H1 (cell line): ENCODE measurements around the gene RAPGEF6. TPM values are rescaled to one million over a fixed set of nuclear protein-coding genes. Genes with fewer than 3 reads are reported as not detected.

Source experiments
- CTCF ChIA-PET: fragments of 300-600 bp; sonication (Branson Sonifier 250); formaldehyde crosslinking; loops from one replicate; lab custom pipeline; 2021; ENCODE audit not compliant: partially characterized antibody; lab: Charles Lee
- POLR2A ChIA-PET: fragments of 300-600 bp; sonication (Branson Sonifier 250); formaldehyde crosslinking; loops from one replicate; lab custom pipeline; 2021; ENCODE audit warnings: inconsistent platforms; ENCODE audit not compliant: partially characterized antibody; lab: Charles Lee
- DNase-seq, 2 experiments: peaks; one replicate each; pipeline versions ENCODE4 v3.0.0 to v3.0.0-alpha.2; 2010 to 2022; ENCODE audit warnings: low spot score in 2 of 2, low read depth in 1 of 2, mixed read lengths in 1 of 2
- FAIRE-seq: peaks from 2 replicates; lab custom pipeline; 2011; peaks lifted over from hg19 to GRCh38; lab: Jason Lieb, UNC
- H2AFZ ChIP-seq: 2 replicates; pipeline ENCODE4 v1.8.1; 2012; ENCODE audit warnings: low read length, inconsistent platforms
- H2AK5ac ChIP-seq: 2 replicates; pipeline ENCODE4 v1.6.1; 2013; ENCODE audit warnings: low read depth, low read length
- H2BK120ac ChIP-seq: replicated peaks from 2 replicates; pipeline ENCODE3; 2013; ENCODE audit warnings: low read depth, low read length, inconsistent platforms
- H2BK12ac ChIP-seq: 2 replicates; pipeline ENCODE4 v1.6.1; 2013; ENCODE audit warnings: low read depth, low read length
- H2BK15ac ChIP-seq: 2 replicates; pipeline ENCODE4 v1.6.1; 2013; ENCODE audit warnings: low read length
- H2BK20ac ChIP-seq: 2 replicates; pipeline ENCODE4 v1.6.1; 2013; ENCODE audit warnings: low read length
- H2BK5ac ChIP-seq: 2 replicates; pipeline ENCODE4 v1.6.1; 2013; ENCODE audit warnings: low read depth, low read length
- H3K14ac ChIP-seq: 2 replicates; pipeline ENCODE4 v1.6.1; 2013; ENCODE audit warnings: inconsistent platforms; ENCODE audit not compliant: insufficient read length
- H3K18ac ChIP-seq: 2 replicates; pipeline ENCODE4 v1.6.1; 2013; ENCODE audit warnings: low read length; ENCODE audit errors: extremely low read depth
- H3K23ac ChIP-seq: 2 replicates; pipeline ENCODE4 v1.6.1; 2013; ENCODE audit warnings: inconsistent platforms; ENCODE audit not compliant: insufficient read length
- H3K23me2 ChIP-seq: 2 replicates; pipeline ENCODE4 v1.6.1; 2013; ENCODE audit warnings: low read depth, low read length
- H3K27ac ChIP-seq: 2 replicates; pipeline ENCODE4 v1.6.1; 2011; ENCODE audit warnings: low read depth, low read length, inconsistent platforms
- H3K27me3 ChIP-seq, 4 experiments: replicated peaks in 1 of 4; 1 replicate in 1 of 4; 2 replicates in 3 of 4; pipeline versions ENCODE4 v1.6.1 to v1.8.1; 2011 to 2013; ENCODE audit warnings: low read length in 3 of 4, mild to moderate bottlenecking in 3 of 4, inconsistent platforms in 2 of 4, mixed read lengths in 2 of 4, moderate library complexity in 1 of 4; ENCODE audit not compliant: control insufficient read depth in 3 of 4, insufficient read depth in 3 of 4; ENCODE audit errors: extremely low read depth in 1 of 4
- H3K36me3 ChIP-seq, 4 experiments: 2 replicates each; pipeline versions ENCODE4 v1.6.1 to v1.8.1; 2011 to 2013; ENCODE audit warnings: mild to moderate bottlenecking in 4 of 4, low read length in 3 of 4, moderate library complexity in 2 of 4, control low read depth in 1 of 4, inconsistent platforms in 1 of 4; ENCODE audit not compliant: insufficient read depth in 4 of 4, control insufficient read depth in 2 of 4
- H3K4ac ChIP-seq: replicated peaks from 2 replicates; pipeline ENCODE3; 2013; ENCODE audit warnings: low read length, low read depth, mixed read lengths, inconsistent platforms; ENCODE audit not compliant: insufficient read length
- H3K4me1 ChIP-seq, 4 experiments: replicated peaks in 1 of 4; 1 replicate in 1 of 4; 2 replicates in 3 of 4; pipeline versions ENCODE4 v1.6.1 to v1.8.1; 2011 to 2013; ENCODE audit warnings: low read length in 3 of 4, inconsistent platforms in 2 of 4, mixed read lengths in 1 of 4; ENCODE audit not compliant: insufficient read depth in 4 of 4, control insufficient read depth in 3 of 4
- H3K4me2 ChIP-seq, 2 experiments: 2 replicates each; pipeline versions ENCODE4 v1.6.1 to v1.8.1; 2011 to 2013; ENCODE audit warnings: low read depth in 2 of 2, low read length in 2 of 2, control low read depth in 1 of 2, inconsistent platforms in 1 of 2, mild to moderate bottlenecking in 1 of 2; ENCODE audit not compliant: insufficient read depth in 1 of 2
- H3K4me3 ChIP-seq, 4 experiments: fragments of 200-600, 300-600 bp in 1 of 4; sonication (generic), shearing (Covaris generic), sonication (Bioruptor Twin) in 1 of 4; 2 replicates each; pipeline versions ENCODE4 v1.5.1 to v1.8.1; 2011 to 2016; ENCODE audit warnings: low read length in 4 of 4, low read depth in 3 of 4, control low read depth in 2 of 4, inconsistent platforms in 2 of 4, mild to moderate bottlenecking in 2 of 4, mixed read lengths in 1 of 4, moderate library complexity in 1 of 4; ENCODE audit not compliant: insufficient read depth in 2 of 4; ENCODE audit errors: extremely low read depth in 1 of 4
- H3K56ac ChIP-seq: replicated peaks from 2 replicates; pipeline ENCODE3; 2013; ENCODE audit warnings: low read depth, mild to moderate bottlenecking, mixed read lengths, low read length, inconsistent platforms; ENCODE audit not compliant: insufficient read length
- H3K79me1 ChIP-seq: 2 replicates; pipeline ENCODE4 v1.6.1; 2013; ENCODE audit warnings: low read depth, low read length, control low read depth
- H3K79me2 ChIP-seq, 2 experiments: 2 replicates each; pipeline versions ENCODE4 v1.6.1 to v1.8.1; 2012 to 2013; ENCODE audit warnings: low read length in 2 of 2, mild to moderate bottlenecking in 2 of 2, inconsistent platforms in 1 of 2; ENCODE audit not compliant: insufficient read depth in 2 of 2, control insufficient read depth in 1 of 2
- H3K9ac ChIP-seq, 4 experiments: replicated peaks in 1 of 4; 1 replicate in 1 of 4; 2 replicates in 3 of 4; pipeline versions ENCODE4 v1.6.1 to v1.8.1; 2011 to 2013; ENCODE audit warnings: low read depth in 3 of 4, low read length in 3 of 4, control low read depth in 2 of 4, mild to moderate bottlenecking in 2 of 4, moderate library complexity in 2 of 4, inconsistent platforms in 1 of 4; ENCODE audit errors: extremely low read depth in 1 of 4
- H3K9me3 ChIP-seq, 2 experiments: 2 replicates each; pipeline versions ENCODE4 v1.6.1 to v1.8.1; 2012 to 2013; ENCODE audit warnings: mild to moderate bottlenecking in 2 of 2, moderate library complexity in 2 of 2, control low read depth in 1 of 2, inconsistent platforms in 1 of 2, low read depth in 1 of 2, low read length in 1 of 2, mixed read lengths in 1 of 2; ENCODE audit not compliant: insufficient read depth in 2 of 2
- H4K20me1 ChIP-seq, 2 experiments: replicated peaks in 1 of 2; 2 replicates each; pipeline versions ENCODE3 to v1.8.1; 2011 to 2013; ENCODE audit warnings: inconsistent platforms in 2 of 2, low read length in 2 of 2, mild to moderate bottlenecking in 1 of 2; ENCODE audit not compliant: insufficient read depth in 2 of 2, control insufficient read depth in 1 of 2
- H4K5ac ChIP-seq: 2 replicates; pipeline ENCODE4 v1.6.1; 2013; ENCODE audit warnings: low read length, low read depth, mixed read lengths, inconsistent platforms; ENCODE audit not compliant: insufficient read length
- H4K8ac ChIP-seq: 2 replicates; pipeline ENCODE4 v1.8.0; 2013; ENCODE audit warnings: mild to moderate bottlenecking, moderate library complexity, low read length, inconsistent platforms; ENCODE audit not compliant: insufficient read depth; ENCODE audit errors: extremely low read depth
- H4K91ac ChIP-seq: replicated peaks from 2 replicates; pipeline ENCODE3; 2013; ENCODE audit warnings: low read length, mixed read lengths, inconsistent platforms; ENCODE audit not compliant: insufficient read length
- CHD1 ChIP-seq: IDR thresholded peaks from 2 replicates; pipeline ENCODE4 v1.6.1; 2012; ENCODE audit warnings: low read depth, low read length, improper control_type of control experiment
- KDM5A ChIP-seq: fragments of 200-600 bp; IDR thresholded peaks from 2 replicates; pipeline ENCODE4 v1.7.1; 2012; ENCODE audit warnings: mild to moderate bottlenecking, low read length, inconsistent platforms, mixed read lengths
- POLR2A ChIP-seq, 2 experiments: IDR thresholded peaks; 1 replicate in 1 of 2; 2 replicates in 1 of 2; pipeline ENCODE4 v1.6.1; 2011; ENCODE audit warnings: low read depth in 2 of 2, low read length in 2 of 2, mild to moderate bottlenecking in 2 of 2; ENCODE audit errors: control extremely low read depth in 1 of 2
- WGBS, 2 experiments: shearing (Covaris generic) in 1 of 2; methylation state at CpG; one replicate each; pipeline versions ENCODE4 v1.1.6 to v1.1.7; 2013 to 2015; ENCODE audit warnings: low lambda C conversion rate in 2 of 2, mixed read lengths in 2 of 2, inconsistent platforms in 1 of 2, low coverage in 1 of 2, missing lambda C conversion rate in 1 of 2; ENCODE audit not compliant: insufficient replicate concordance in 2 of 2, insufficient coverage in 1 of 2, insufficient read length in 1 of 2; ENCODE audit errors: extremely low coverage in 1 of 2, missing lambda C conversion rate in 1 of 2; 5-methylcytosine and 5-hydroxymethylcytosine counted together
- polyA plus RNA-seq, 7 experiments: library from polyadenylated mRNA; depleted of rRNA in 3 of 7; stranded (reverse) in 5 of 7; unstranded in 2 of 7; fragments of >200 nt in 5 of 7; fragments of 200-250 nt in 2 of 7; gene quantifications; 1 replicate in 5 of 7; 2 replicates in 1 of 7; 4 replicates in 1 of 7; pipeline versions ENCODE4 v1.2.1 to v1.2.3, GENCODE V29; 2011 to 2013; ENCODE audit warnings: missing spikeins in 2 of 7, mixed read lengths in 2 of 7
- total RNA-seq: library from RNA; stranded (reverse); fragmentation: NEBNext Ultra II Directional; extraction: Animal tissue kit (Norgen Biotek cat#: 25700); gene quantifications from 2 replicates; pipeline ENCODE4 v1.2.1, GENCODE V29; 2021

The RAPGEF6 gene
- total and polyA plus RNA-seq, 2 of the 8 experiments (the other 6 are each of a cell fraction or from before 2014, with no cell fraction given): 4.8 to 20.0 TPM

- Histone ChIP-seq H3K36me3 (peaks cover 0 to 7% (median 3%) of the 10 kb centered on the region in 4 experiments; a peak in 4 of 8 replicates), H3K9ac (no peak overlapping the region), H2AFZ (no peak overlapping the region), H4K8ac (no peak overlapping the region), H2BK120ac (no peak overlapping the region), H3K27ac (no peak overlapping the region), H3K23ac (no peak overlapping the region), H2BK5ac (no peak overlapping the region), H2BK12ac (no peak overlapping the region), H2BK20ac (no peak overlapping the region), H2BK15ac (no peak overlapping the region), H2AK5ac (no peak overlapping the region), H3K79me1 (no peaks in the 10 kb centered on the region), H3K79me2 (no peaks in the 10 kb centered on the region), H4K20me1 (no peaks in the 10 kb centered on the region), H3K4ac (no peak overlapping the region), H3K18ac (no peak overlapping the region), H4K91ac (no peak overlapping the region), H3K27me3 (no peaks in the 10 kb centered on the region), H3K56ac (no peak overlapping the region), H3K9me3 (no peaks in the 10 kb centered on the region), H4K5ac (no peak overlapping the region), H3K14ac (no peak overlapping the region), H3K4me2 (no peak overlapping the region), H3K4me3 (no peak overlapping the region), H3K23me2 (no peaks in the 10 kb centered on the region), H3K4me1 (no peaks in the 10 kb centered on the region)
- CTCF ChIA-PET: no interaction called here
- POLR2A ChIA-PET: no interaction called here
- 100% methylated on average over 1 of the region's 1 CpG; no CpG with 5 or more reads in 1 of the 2 experiments for WGBS, 2 experiments
- DNase-seq: no peak
- no peak for TF ChIP-seq POLR2A (IDR thresholded peaks at IDR 0.05; ENCODE audit: control extremely low read depth in 1 of 2, low read depth in 2 of 2, low read length in 2 of 2)
- TF ChIP-seq CHD1: no peak
- no peak for TF ChIP-seq KDM5A
- FAIRE-seq: no peak
Observed at GRCh38 chr5:131463656-131464055, 171.4 kb downstream of the RAPGEF6 start.
